SJCRH30 (cell line): Measurements from ENCODE around the gene PDE4C. TPM values are rescaled to one million over a fixed set of nuclear protein-coding genes. Genes with fewer than 3 reads are reported as not detected.

Source experiments
- DNase-seq, 2 experiments: peaks; one replicate each; pipeline ENCODE4 v3.0.0-alpha.2; 2015 to 2020
- H3K27ac ChIP-seq: fragments of 250-450 bp; sonication (Bioruptor Pico); 2 replicates; pipeline ENCODE4 v1.5.1; 2020; ENCODE audit warnings: mild to moderate bottlenecking, moderate library complexity
- H3K27me3 ChIP-seq: fragments of 250-450 bp; sonication (Bioruptor Pico); 2 replicates; pipeline ENCODE4 v1.5.1; 2020; ENCODE audit warnings: mild to moderate bottlenecking, moderate library complexity
- H3K36me3 ChIP-seq: fragments of 250-450 bp; sonication (Bioruptor Pico); 2 replicates; pipeline ENCODE4 v1.5.1; 2020; ENCODE audit warnings: mild to moderate bottlenecking, moderate library complexity
- H3K4me1 ChIP-seq: fragments of 250-450 bp; sonication (Bioruptor Pico); 2 replicates; pipeline ENCODE4 v1.5.1; 2020; ENCODE audit warnings: mild to moderate bottlenecking, moderate library complexity
- H3K4me3 ChIP-seq: fragments of 250-450 bp; sonication (Bioruptor Pico); 2 replicates; pipeline ENCODE4 v1.5.1; 2020; ENCODE audit warnings: mild to moderate bottlenecking, moderate library complexity
- H3K9me3 ChIP-seq: fragments of 250-450 bp; sonication (Bioruptor Pico); replicated peaks from 2 replicates; pipeline ENCODE4 v1.5.1; 2020; ENCODE audit warnings: mild to moderate bottlenecking, moderate library complexity
- total RNA-seq: library from RNA; depleted of rRNA; stranded (reverse); fragments of >200 nt; shearing (Covaris generic); gene quantifications from 2 replicates; pipeline ENCODE4 v1.2.3, GENCODE V29; 2014; rRNA removed

PDE4C gene
- total RNA-seq, 1 experiment from 2014 or later: 1.3 TPM

- H3K9me3 ChIP-seq: no peaks in the 10 kb centered on the region
These were observed 42.7 kb downstream of the PDE4C start for GRCh38 chr19:18183529-18183928.

GRCh38 chr19:18179957-18180356, 46.3 kb downstream of the PDE4C start:
- Histone ChIP-seq H3K36me3 (no peaks in the 10 kb centered on the region), H3K9me3 (no peaks in the 10 kb centered on the region), H3K4me3 (no peak overlapping the region), H3K4me1 (no peaks in the 10 kb centered on the region), H3K27me3 (peaks cover 29% of the 10 kb centered on the region), H3K27ac (no peak overlapping the region)
- no peak for DNase-seq

More at GRCh38 chr19:18183529-18183928, 42.7 kb downstream of the PDE4C start:
- H3K27ac ChIP-seq: no peak overlapping the region
- H3K27me3 ChIP-seq: peaks cover 33% of the 10 kb centered on the region
- H3K4me1 ChIP-seq: no peaks in the 10 kb centered on the region
- H3K4me3 ChIP-seq: no peak overlapping the region
- no peak for DNase-seq
- H3K36me3 ChIP-seq: no peaks in the 10 kb centered on the region

GRCh38 chr19:18176367-18177310, 49.6 kb downstream of the PDE4C start:
- H3K27ac ChIP-seq: no peak overlapping the region
- no peaks in the 10 kb centered on the region for H3K9me3 ChIP-seq
- H3K4me3 ChIP-seq: no peak overlapping the region
- H3K27me3 ChIP-seq: peaks cover 20% of the 10 kb centered on the region
- peaks cover 3% of the 10 kb centered on the region; the same call in 1 of the 2 replicates for H3K4me1 ChIP-seq
- H3K36me3 ChIP-seq: no peaks in the 10 kb centered on the region
- DNase-seq: no peak

- no peak for DNase-seq
- H3K27ac ChIP-seq: no peak overlapping the region
- H3K27me3 ChIP-seq: peaks cover 18% of the 10 kb centered on the region; the same call in 1 of the 2 replicates
- no peaks in the 10 kb centered on the region; the same call in 1 of the 2 replicates for H3K36me3 ChIP-seq
- no peak overlapping the region for H3K4me3 ChIP-seq
- H3K4me1 ChIP-seq: peaks cover 3% of the 10 kb centered on the region; the same call in 1 of the 2 replicates
- H3K9me3 ChIP-seq: no peaks in the 10 kb centered on the region
These were observed 51.3 kb downstream of the PDE4C start for GRCh38 chr19:18174983-18175382.

Other genes starting within 250 kb of the PDE4C start
- gene ARRDC2, start 218.3 kb downstream of the PDE4C start, total RNA-seq: 1.9 and 2.0 TPM in 2 replicates
- not detected in 2 replicates for gene IL12RB1, start 139.5 kb downstream of the PDE4C start, total RNA-seq
- 4.3 and 4.5 TPM in 2 replicates for gene MAST3, start 128.7 kb downstream of the PDE4C start, total RNA-seq
- 35.0 and 39.0 TPM in 2 replicates for gene PIK3R2, start 73.3 kb downstream of the PDE4C start, total RNA-seq
- gene IFI30, start 52.6 kb downstream of the PDE4C start, total RNA-seq: 0.67 and 1.2 TPM in 2 replicates
- 31.3 and 31.7 TPM in 2 replicates for gene MPV17L2, start 33.2 kb downstream of the PDE4C start, total RNA-seq
- gene RAB3A, start 22.4 kb downstream of the PDE4C start, total RNA-seq: 2.3 and 2.7 TPM in 2 replicates
- gene IQCN, start 48.0 kb upstream of the PDE4C start, total RNA-seq: 0.03 and 0.06 TPM in 2 replicates
- gene JUND, start 55.2 kb upstream of the PDE4C start, total RNA-seq: 70.1 and 94.9 TPM in 2 replicates
- 378 and 427 TPM in 2 replicates for gene LSM4, start 96.6 kb upstream of the PDE4C start, total RNA-seq
- 8.7 and 11.7 TPM in 2 replicates for gene PGPEP1, start 114.2 kb upstream of the PDE4C start, total RNA-seq
- gene GDF15, start 159.7 kb upstream of the PDE4C start, total RNA-seq: 17.5 and 27.1 TPM in 2 replicates
- gene LRRC25, start 171.2 kb upstream of the PDE4C start, total RNA-seq: not detected in 2 replicates
- 63.0 and 73.0 TPM in 2 replicates for gene SSBP4, start 193.0 kb upstream of the PDE4C start, total RNA-seq
- 7.4 and 7.5 TPM in 2 replicates for gene ISYNA1, start 211.7 kb upstream of the PDE4C start, total RNA-seq